GM06990 (cell line): ENCODE measurements around the gene MAGEF1.

ENCODE experiments used
- DNase-seq: peaks from one replicate; pipeline ENCODE4 v3.0.0-alpha.2; 2011; ENCODE audit not compliant: insufficient read length; ENCODE audit errors: extremely low read depth
- H3K27me3 ChIP-seq: replicated peaks from 2 replicates; pipeline ENCODE4 v1.6.0; 2011; ENCODE audit warnings: low read length; ENCODE audit not compliant: control insufficient read depth, insufficient read depth
- H3K36me3 ChIP-seq: 2 replicates; pipeline ENCODE4 v1.5.1; 2011; ENCODE audit warnings: low read length; ENCODE audit not compliant: control insufficient read depth, insufficient read depth
- H3K4me3 ChIP-seq: replicated peaks from 2 replicates; pipeline ENCODE4 v1.5.1; 2011; ENCODE audit warnings: low read depth, mild to moderate bottlenecking, control low read depth, low read length
- TF ChIP-seq, protein P1 (sequence below): IDR thresholded peaks from 2 replicates; pipeline ENCODE4 v1.5.1; 2011; ENCODE audit warnings: low read length, control low read depth, mild to moderate bottlenecking, inconsistent platforms; ENCODE audit not compliant: insufficient read depth, poor library complexity, severe bottlenecking

Gene MAGEF1

DNA sequence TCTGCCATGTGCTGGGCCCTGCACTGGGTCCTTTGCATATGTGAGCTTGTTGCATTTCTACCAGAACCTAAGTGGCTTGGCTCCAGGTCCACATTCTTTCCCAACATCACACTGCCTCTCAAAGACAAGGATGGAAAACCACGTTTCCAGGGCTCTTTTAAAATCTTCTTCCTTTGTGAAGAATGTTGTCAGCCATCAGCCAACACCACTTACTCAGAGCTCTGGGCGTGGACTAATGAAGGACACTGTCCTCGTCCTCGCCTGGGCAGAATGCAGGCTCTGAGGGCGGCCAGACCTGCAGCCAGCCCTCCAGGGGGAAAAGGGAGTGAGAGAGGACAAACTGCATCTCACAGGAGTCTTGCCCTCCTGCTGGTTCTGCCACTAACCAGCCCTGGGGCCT is 49.7 kb downstream of the MAGEF1 start:
- TF ChIP-seq, protein P1, sequence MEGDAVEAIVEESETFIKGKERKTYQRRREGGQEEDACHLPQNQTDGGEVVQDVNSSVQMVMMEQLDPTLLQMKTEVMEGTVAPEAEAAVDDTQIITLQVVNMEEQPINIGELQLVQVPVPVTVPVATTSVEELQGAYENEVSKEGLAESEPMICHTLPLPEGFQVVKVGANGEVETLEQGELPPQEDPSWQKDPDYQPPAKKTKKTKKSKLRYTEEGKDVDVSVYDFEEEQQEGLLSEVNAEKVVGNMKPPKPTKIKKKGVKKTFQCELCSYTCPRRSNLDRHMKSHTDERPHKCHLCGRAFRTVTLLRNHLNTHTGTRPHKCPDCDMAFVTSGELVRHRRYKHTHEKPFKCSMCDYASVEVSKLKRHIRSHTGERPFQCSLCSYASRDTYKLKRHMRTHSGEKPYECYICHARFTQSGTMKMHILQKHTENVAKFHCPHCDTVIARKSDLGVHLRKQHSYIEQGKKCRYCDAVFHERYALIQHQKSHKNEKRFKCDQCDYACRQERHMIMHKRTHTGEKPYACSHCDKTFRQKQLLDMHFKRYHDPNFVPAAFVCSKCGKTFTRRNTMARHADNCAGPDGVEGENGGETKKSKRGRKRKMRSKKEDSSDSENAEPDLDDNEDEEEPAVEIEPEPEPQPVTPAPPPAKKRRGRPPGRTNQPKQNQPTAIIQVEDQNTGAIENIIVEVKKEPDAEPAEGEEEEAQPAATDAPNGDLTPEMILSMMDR = no peak
- Histone ChIP-seq H3K27me3 (no peaks in the 10 kb centered on the region; the same call in 1 of the 2 replicates), H3K4me3 (no peak overlapping the region), H3K36me3 (no peaks in the 10 kb centered on the region)
- no peak for DNase-seq

DNA sequence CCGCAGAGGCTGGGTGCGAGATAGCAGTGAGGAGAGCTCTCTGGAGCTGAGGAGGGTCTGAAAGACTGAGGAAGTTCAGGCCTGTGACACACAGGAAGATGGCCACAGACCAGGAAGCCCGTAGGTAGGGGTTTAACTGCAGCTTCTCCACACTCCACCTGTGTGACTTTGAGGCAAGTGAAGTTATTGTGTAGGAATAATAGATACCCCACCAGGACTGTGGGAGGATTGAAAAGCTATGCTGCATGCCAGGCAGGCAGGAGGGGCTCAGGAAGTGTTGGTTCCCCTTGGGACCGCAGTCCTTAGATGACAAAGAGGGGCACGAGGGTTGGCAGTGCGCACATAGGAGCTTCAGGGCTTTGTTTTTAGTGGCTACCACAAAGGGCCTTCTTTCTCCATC is 50.9 kb downstream of the MAGEF1 start:
- Histone ChIP-seq H3K4me3 (no peak overlapping the region), H3K36me3 (no peaks in the 10 kb centered on the region), H3K27me3 (no peaks in the 10 kb centered on the region; the same call in 1 of the 2 replicates)
- TF ChIP-seq, protein P1 = no peak
- no peak for DNase-seq
